Measurements from ENCODE around the gene CCDC69. TPM values are rescaled to one million over a fixed set of nuclear protein-coding genes. Genes with fewer than 3 reads are reported as not detected.

The CCDC69 gene
- total RNA-seq, 4 donors from 2014 or later, result 189 to 307 (median 243) TPM

DNA sequence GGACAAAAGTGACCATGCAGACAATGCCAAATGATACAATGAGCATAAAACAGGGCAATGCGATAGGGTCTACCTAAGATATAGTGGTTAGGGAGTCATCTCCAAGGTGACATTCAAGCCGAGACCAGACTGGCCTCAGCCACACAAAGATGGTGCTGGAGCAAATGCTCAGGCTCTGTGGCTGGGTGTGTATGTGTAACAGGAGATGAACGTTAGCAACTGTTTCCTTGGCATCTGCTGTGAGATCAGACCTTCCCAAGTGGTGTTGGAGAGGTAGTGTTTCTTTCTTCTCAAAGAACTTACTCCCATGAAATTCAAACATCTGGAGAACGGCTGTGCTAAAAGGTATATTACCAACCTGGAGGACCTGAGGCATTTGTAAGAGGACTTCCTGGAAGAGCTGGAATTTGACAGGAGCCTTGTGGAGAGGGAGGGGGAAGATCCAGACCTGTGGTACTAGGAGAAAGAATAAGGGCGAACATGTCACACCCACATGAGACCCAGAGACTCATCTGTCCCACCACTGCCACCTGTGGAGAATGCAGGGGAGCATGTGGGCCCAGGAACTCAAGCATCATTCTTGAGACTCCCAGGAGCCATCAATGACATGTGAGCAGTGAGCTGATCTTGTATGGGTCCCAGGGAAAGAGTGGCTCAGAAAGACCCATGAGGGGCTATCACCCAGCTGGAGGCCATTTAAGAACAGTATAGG is 45.0 kb downstream of the CCDC69 start:
- TF ChIP-seq CTCF (IDR thresholded peaks at IDR 0.05; ENCODE audit: low read depth), result no peak

GRCh38 chr5:151178372-151178771 is 45.5 kb downstream of the CCDC69 start:
- TF ChIP-seq CTCF (IDR thresholded peaks at IDR 0.05; ENCODE audit: low read depth), result no peak

- no peak for TF ChIP-seq CTCF (IDR thresholded peaks at IDR 0.05; ENCODE audit: low read depth)
Measured at GRCh38 chr5:151174612-151175101, 49.2 kb downstream of the CCDC69 start.

- TF ChIP-seq CTCF (IDR thresholded peaks at IDR 0.05; ENCODE audit: low read depth), result no peak
Measured at GRCh38 chr5:151173711-151174611, 49.9 kb downstream of the CCDC69 start.

GRCh38 chr5:151171529-151171928 is 52.4 kb downstream of the CCDC69 start:
- no peak for TF ChIP-seq CTCF (IDR thresholded peaks at IDR 0.05; ENCODE audit: low read depth)

- no peak for TF ChIP-seq CTCF (IDR thresholded peaks at IDR 0.05; ENCODE audit: low read depth)
Measured at GRCh38 chr5:151168602-151169344, 55.1 kb downstream of the CCDC69 start.

Data from subcutaneous adipose tissue (tissue), 4 donors.